Measurements from ENCODE around the gene CES2. TPM values are rescaled to one million over a fixed set of nuclear protein-coding genes. Genes with fewer than 3 reads are reported as not detected.

CES2 gene
- total RNA-seq, 1 donor, result 42.3 TPM

DNA sequence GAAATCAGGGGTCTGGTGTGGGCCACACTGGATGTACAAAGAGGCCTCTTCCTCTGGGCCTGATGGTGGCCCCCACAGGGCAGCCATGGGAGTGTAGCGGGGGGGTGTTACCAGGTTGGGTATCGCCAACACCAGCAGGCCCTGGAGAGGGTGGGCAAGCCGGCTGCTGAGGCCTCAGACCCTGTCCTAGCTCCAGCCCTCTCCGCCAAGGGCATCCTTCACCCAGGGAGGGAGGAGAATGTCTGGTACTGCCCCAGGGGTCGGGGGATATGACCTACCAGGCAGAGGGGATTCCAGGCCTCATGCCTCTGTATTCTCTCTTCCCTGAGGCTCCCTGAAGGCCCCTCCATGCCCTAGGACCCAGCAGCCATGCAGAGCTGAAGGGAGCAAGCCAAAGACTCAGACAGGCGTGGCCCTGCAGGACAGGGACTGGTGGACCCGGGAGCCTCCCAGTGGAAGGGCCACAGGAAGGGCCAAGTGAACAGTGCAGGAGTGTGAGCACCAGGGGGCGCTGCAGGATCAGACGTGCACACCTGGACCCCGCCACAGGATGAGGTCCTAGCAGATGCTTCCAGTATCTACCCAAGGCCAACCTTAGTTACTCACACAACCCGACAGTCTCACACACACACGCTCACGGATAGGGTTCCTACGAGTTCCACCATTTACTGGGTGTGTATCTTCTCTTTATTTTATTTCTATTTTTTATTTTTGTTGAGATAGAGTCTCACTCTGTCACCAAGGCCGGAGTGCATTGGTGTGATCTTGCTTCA is 42.2 kb downstream of the CES2 start:
- H4K20me1 ChIP-seq (ENCODE audit: insufficient read depth, low read length), result no peaks in the 10 kb centered on the region
- no peaks in the 10 kb centered on the region for H3K36me3 ChIP-seq (ENCODE audit: insufficient read depth, low read length)
- no peaks in the 10 kb centered on the region for H3K9me3 ChIP-seq (ENCODE audit: low read depth, low read length)
- no peak overlapping the region for H2AFZ ChIP-seq (ENCODE audit: low read length)
- TF ChIP-seq, protein P1, sequence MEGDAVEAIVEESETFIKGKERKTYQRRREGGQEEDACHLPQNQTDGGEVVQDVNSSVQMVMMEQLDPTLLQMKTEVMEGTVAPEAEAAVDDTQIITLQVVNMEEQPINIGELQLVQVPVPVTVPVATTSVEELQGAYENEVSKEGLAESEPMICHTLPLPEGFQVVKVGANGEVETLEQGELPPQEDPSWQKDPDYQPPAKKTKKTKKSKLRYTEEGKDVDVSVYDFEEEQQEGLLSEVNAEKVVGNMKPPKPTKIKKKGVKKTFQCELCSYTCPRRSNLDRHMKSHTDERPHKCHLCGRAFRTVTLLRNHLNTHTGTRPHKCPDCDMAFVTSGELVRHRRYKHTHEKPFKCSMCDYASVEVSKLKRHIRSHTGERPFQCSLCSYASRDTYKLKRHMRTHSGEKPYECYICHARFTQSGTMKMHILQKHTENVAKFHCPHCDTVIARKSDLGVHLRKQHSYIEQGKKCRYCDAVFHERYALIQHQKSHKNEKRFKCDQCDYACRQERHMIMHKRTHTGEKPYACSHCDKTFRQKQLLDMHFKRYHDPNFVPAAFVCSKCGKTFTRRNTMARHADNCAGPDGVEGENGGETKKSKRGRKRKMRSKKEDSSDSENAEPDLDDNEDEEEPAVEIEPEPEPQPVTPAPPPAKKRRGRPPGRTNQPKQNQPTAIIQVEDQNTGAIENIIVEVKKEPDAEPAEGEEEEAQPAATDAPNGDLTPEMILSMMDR (IDR thresholded peaks at IDR 0.05; ENCODE audit: extremely low read depth, low read depth, low read length), result peak; percentile 90
- H3K27me3 ChIP-seq (ENCODE audit: insufficient read depth, low read length), result no peaks in the 10 kb centered on the region
- peaks cover 3% of the 10 kb centered on the region for H3K4me1 ChIP-seq (ENCODE audit: insufficient read depth, low read length)
- H3K4me2 ChIP-seq (ENCODE audit: insufficient read depth, low read length), result no peak overlapping the region
- no peak overlapping the region for H3K27ac ChIP-seq (ENCODE audit: low read depth, low read length)
- DNase-seq (ENCODE audit: insufficient read length, low spot score, missing footprints), result peak; percentile 99
- no peak overlapping the region for H3K4me3 ChIP-seq (ENCODE audit: insufficient read depth, low read length)
- no peaks in the 10 kb centered on the region for H3K79me2 ChIP-seq (ENCODE audit: insufficient read depth, low read length)

DNA sequence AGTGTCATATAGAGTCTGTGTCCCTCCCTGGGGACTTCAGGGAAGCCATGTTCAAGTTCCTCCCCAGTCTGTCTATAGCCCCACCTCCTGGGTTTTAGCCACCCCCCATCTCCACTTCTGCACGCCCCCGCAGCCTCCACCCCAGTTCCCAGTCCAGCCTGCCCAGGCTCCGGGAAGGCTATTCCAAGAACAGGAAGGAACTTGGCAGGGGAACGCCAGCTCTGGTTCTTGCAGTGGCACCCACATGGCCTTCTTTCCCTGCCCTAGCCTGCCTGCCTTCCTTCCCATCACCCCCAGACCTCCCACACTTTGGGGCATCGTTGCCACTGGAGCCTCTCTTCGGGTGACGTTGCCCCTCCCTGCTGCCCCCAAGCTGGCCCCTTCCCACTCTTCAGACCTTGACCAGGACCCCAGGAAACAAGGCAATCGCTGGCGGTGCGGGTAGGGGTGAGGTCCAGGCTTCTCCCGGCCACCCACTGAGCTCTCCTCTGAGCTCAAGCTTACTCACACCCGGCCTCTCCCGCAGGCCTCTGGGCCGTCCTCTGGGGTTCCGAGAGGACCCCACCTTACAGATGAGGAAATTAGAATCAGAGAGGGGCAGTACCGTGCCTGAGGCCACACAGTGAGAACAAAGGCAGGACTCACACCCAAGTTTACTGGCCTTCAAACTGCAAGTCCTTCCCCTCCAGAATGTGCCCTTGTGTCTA is 43.8 kb downstream of the CES2 start:
- H3K4me1 ChIP-seq (ENCODE audit: insufficient read depth, low read length), result peaks cover 3% of the 10 kb centered on the region
- no peaks in the 10 kb centered on the region for H3K9me3 ChIP-seq (ENCODE audit: low read depth, low read length)
- no peak overlapping the region for H3K4me2 ChIP-seq (ENCODE audit: insufficient read depth, low read length)
- peak overlapping the region; percentile 78 for H2AFZ ChIP-seq (ENCODE audit: low read length)
- no peaks in the 10 kb centered on the region for H3K79me2 ChIP-seq (ENCODE audit: insufficient read depth, low read length)
- H4K20me1 ChIP-seq (ENCODE audit: insufficient read depth, low read length), result no peaks in the 10 kb centered on the region
- no peak overlapping the region for H3K27ac ChIP-seq (ENCODE audit: low read depth, low read length)
- no peaks in the 10 kb centered on the region for H3K27me3 ChIP-seq (ENCODE audit: insufficient read depth, low read length)
- TF ChIP-seq, protein P1 (IDR thresholded peaks at IDR 0.05; ENCODE audit: extremely low read depth, low read depth, low read length), result no peak
- DNase-seq (ENCODE audit: insufficient read length, low spot score, missing footprints), result peak; percentile 84
- no peaks in the 10 kb centered on the region for H3K36me3 ChIP-seq (ENCODE audit: insufficient read depth, low read length)
- no peak overlapping the region for H3K4me3 ChIP-seq (ENCODE audit: insufficient read depth, low read length)

DNA sequence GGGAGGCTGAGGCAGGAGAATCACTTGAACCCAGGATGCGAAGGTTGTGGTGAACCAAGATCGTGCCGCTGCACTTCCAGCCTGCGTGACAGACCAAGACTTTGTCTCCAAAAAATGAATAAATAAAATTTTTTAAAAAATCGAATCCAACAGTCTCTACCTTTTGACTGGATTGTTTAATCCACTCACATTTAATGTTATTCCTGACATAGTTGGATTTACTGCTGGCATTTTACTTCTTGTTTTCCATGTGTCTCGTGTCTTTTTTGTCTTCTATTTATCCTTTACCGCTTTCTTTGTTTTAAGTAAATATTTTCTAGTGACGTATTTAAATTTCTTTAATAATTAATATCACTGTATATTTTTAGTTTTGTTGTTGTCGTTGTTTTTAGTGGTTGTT is 47.7 kb downstream of the CES2 start:
- Histone ChIP-seq H3K27ac (ENCODE audit: low read depth, low read length) (no peak overlapping the region), H3K27me3 (ENCODE audit: insufficient read depth, low read length) (no peaks in the 10 kb centered on the region), H2AFZ (ENCODE audit: low read length) (no peak overlapping the region), H3K79me2 (ENCODE audit: insufficient read depth, low read length) (no peaks in the 10 kb centered on the region), H3K4me1 (ENCODE audit: insufficient read depth, low read length) (peaks cover 3% of the 10 kb centered on the region), H3K4me2 (ENCODE audit: insufficient read depth, low read length) (no peak overlapping the region), H4K20me1 (ENCODE audit: insufficient read depth, low read length) (no peaks in the 10 kb centered on the region), H3K9me3 (ENCODE audit: low read depth, low read length) (no peaks in the 10 kb centered on the region), H3K36me3 (ENCODE audit: insufficient read depth, low read length) (no peaks in the 10 kb centered on the region), H3K4me3 (ENCODE audit: insufficient read depth, low read length) (no peak overlapping the region)
- TF ChIP-seq, protein P1 (IDR thresholded peaks at IDR 0.05; ENCODE audit: extremely low read depth, low read depth, low read length), result no peak
- no peak for DNase-seq (ENCODE audit: insufficient read length, low spot score, missing footprints)

GRCh38 chr16:66984892-66985311 is 49.6 kb downstream of the CES2 start:
- no peaks in the 10 kb centered on the region for H3K9me3 ChIP-seq (ENCODE audit: low read depth, low read length)
- H3K27ac ChIP-seq (ENCODE audit: low read depth, low read length), result no peak overlapping the region
- H3K79me2 ChIP-seq (ENCODE audit: insufficient read depth, low read length), result no peaks in the 10 kb centered on the region
- TF ChIP-seq, protein P1 (IDR thresholded peaks at IDR 0.05; ENCODE audit: extremely low read depth, low read depth, low read length), result no peak
- H3K36me3 ChIP-seq (ENCODE audit: insufficient read depth, low read length), result no peaks in the 10 kb centered on the region
- H3K4me2 ChIP-seq (ENCODE audit: insufficient read depth, low read length), result no peak overlapping the region
- no peak overlapping the region for H2AFZ ChIP-seq (ENCODE audit: low read length)
- DNase-seq (ENCODE audit: insufficient read length, low spot score, missing footprints), result no peak
- no peaks in the 10 kb centered on the region for H3K27me3 ChIP-seq (ENCODE audit: insufficient read depth, low read length)
- no peaks in the 10 kb centered on the region for H4K20me1 ChIP-seq (ENCODE audit: insufficient read depth, low read length)
- no peak overlapping the region for H3K4me3 ChIP-seq (ENCODE audit: insufficient read depth, low read length)
- H3K4me1 ChIP-seq (ENCODE audit: insufficient read depth, low read length), result no peaks in the 10 kb centered on the region

All from osteoblast (primary cell).